ENCODE results near the gene EIF5A2. TPM values are rescaled to one million over a fixed set of nuclear protein-coding genes. Genes with fewer than 3 reads are reported as not detected.
A peak's percentile ranks its signal among the peaks of the same experiment; 100 is the strongest.
"Not testable (repeated sequence)": the region's sequence is repeated elsewhere in the genome, so short reads cannot be mapped to it uniquely, and the experiment has no call there.

Gene EIF5A2
- total and polyA plus RNA-seq, 5 donors = 2.6 to 14.0 (median 10.5) TPM

DNA sequence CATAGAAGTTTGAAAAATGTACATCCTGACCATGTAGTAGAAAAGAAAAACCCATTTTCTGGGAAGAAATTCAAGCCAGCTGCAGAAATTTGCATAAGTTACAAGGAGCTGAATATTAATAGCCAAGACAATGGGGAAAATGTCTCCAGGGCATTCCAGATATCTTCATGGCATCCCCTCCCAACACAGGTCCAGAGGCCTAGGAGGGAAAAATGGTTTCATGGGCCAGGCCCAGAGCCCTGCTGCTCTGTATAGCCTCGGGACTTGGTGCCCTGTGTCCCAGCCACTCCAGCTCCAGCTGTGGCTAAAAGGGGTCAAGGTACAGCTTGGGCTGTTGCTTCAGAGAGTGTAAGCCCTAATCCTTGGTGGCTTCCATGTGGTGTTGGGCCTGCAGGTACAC, 11.2 kb downstream of the EIF5A2 start:
- intact Hi-C loops (cut with DNase I); H3K27me3 ChIP-seq (ENCODE audit: control insufficient read depth, insufficient read depth); DNase-seq; ATAC-seq; H3K4me3 ChIP-seq (ENCODE audit: low read length); H3K27ac ChIP-seq (ENCODE audit: low read length); H3K4me1 ChIP-seq (ENCODE audit: control insufficient read depth, insufficient read depth, low read length); H3K9me3 ChIP-seq (ENCODE audit: control insufficient read depth, low read length): not testable (repeated sequence)
- 91% methylated on average over 1 of the region's 1 CpG for WGBS

- ATAC-seq (no peak), DNase-seq (no peak)
- H3K27ac ChIP-seq (ENCODE audit: low read length) = no peak overlapping the region
- intact Hi-C loops (cut with DNase I) = no loop called here
- WGBS = 88% methylated on average over 1 of the region's 1 CpG
- H3K4me1 ChIP-seq (ENCODE audit: control insufficient read depth, insufficient read depth, low read length) = no peaks in the 10 kb centered on the region
- H3K27me3 ChIP-seq (ENCODE audit: control insufficient read depth, insufficient read depth) = no peaks in the 10 kb centered on the region
- no peaks in the 10 kb centered on the region for H3K9me3 ChIP-seq (ENCODE audit: control insufficient read depth, low read length)
- H3K4me3 ChIP-seq (ENCODE audit: low read length) = no peak overlapping the region
Measured at GRCh38 chr3:170896781-170897180, 11.7 kb downstream of the EIF5A2 start.

GRCh38 chr3:170896333-170896732, 12.1 kb downstream of the EIF5A2 start:
- H3K4me3 ChIP-seq (ENCODE audit: low read length); DNase-seq; H3K27ac ChIP-seq (ENCODE audit: low read length); intact Hi-C loops (cut with DNase I); H3K9me3 ChIP-seq (ENCODE audit: control insufficient read depth, low read length); H3K4me1 ChIP-seq (ENCODE audit: control insufficient read depth, insufficient read depth, low read length); ATAC-seq; H3K27me3 ChIP-seq (ENCODE audit: control insufficient read depth, insufficient read depth): not testable (repeated sequence)
- 90% methylated on average over 6 of the region's 6 CpGs for WGBS

GRCh38 chr3:170893895-170894294, 14.5 kb downstream of the EIF5A2 start:
- Histone ChIP-seq H3K4me1 (ENCODE audit: control insufficient read depth, insufficient read depth, low read length) (no peaks in the 10 kb centered on the region), H3K27me3 (ENCODE audit: control insufficient read depth, insufficient read depth) (no peaks in the 10 kb centered on the region), H3K4me3 (ENCODE audit: low read length) (no peak overlapping the region), H3K9me3 (ENCODE audit: control insufficient read depth, low read length) (no peaks in the 10 kb centered on the region), H3K27ac (ENCODE audit: low read length) (no peak overlapping the region)
- ATAC-seq (no peak), DNase-seq (no peak)
- intact Hi-C loops (cut with DNase I) = no loop called here
- 97% methylated on average over 8 of the region's 8 CpGs for WGBS

- Histone ChIP-seq H3K27me3 (ENCODE audit: control insufficient read depth, insufficient read depth) (no peaks in the 10 kb centered on the region), H3K4me3 (ENCODE audit: low read length) (no peak overlapping the region), H3K9me3 (ENCODE audit: control insufficient read depth, low read length) (no peaks in the 10 kb centered on the region), H3K27ac (ENCODE audit: low read length) (no peak overlapping the region), H3K4me1 (ENCODE audit: control insufficient read depth, insufficient read depth, low read length) (no peaks in the 10 kb centered on the region)
- DNase-seq (no peak), ATAC-seq (no peak)
- 62% methylated on average over 1 of the region's 1 CpG for WGBS
- intact Hi-C loops (cut with DNase I) = no loop called here
Measured at GRCh38 chr3:170889630-170890029, 18.8 kb downstream of the EIF5A2 start.

- no peaks in the 10 kb centered on the region for H3K4me1 ChIP-seq (ENCODE audit: control insufficient read depth, insufficient read depth, low read length)
- ATAC-seq (no peak), DNase-seq (no peak)
- H3K27ac ChIP-seq (ENCODE audit: low read length) = no peak overlapping the region
- H3K9me3 ChIP-seq (ENCODE audit: control insufficient read depth, low read length) = no peaks in the 10 kb centered on the region
- H3K27me3 ChIP-seq (ENCODE audit: control insufficient read depth, insufficient read depth) = no peaks in the 10 kb centered on the region
- intact Hi-C loops (cut with DNase I) = no loop called here
- no peak overlapping the region for H3K4me3 ChIP-seq (ENCODE audit: low read length)
Measured at GRCh38 chr3:170889132-170889531, 19.3 kb downstream of the EIF5A2 start.

DNA sequence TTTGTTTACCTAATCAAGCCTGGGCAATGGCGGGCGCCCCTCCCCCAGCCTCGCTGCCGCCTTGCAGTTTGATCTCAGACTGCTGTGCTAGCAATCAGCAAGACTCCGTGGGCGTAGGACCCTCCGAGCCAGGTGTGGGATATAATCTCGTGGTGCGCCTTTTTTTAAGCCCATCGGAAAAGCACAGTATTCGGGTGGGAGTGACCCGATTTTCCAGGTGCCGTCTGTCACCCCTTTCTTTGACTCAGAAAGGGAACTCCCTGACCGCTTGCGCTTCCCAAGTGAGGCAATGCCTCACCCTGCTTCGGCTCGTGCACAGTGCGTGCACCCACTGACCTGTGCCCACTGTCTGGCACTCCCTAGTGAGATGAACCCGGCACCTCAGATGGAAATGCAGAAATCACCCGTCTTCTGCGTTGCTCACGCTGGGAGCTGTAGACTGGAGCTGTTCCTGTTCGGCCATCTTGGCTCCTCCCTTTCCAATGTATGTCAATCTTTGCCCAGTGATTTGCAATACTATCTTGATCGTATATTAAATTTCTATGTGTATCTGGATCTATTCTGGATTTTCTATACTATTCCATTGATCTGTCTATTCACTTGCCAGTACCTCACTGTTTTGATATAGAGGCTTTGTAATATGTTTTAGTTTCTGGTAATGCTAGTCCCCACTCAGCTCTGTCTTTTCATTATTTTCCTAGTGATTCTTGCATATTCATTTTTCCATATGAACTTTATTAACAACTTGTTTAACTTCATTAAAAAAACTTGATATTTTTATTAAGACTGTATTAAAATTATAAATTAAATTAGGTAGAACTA, 24.1 kb downstream of the EIF5A2 start:
- H3K27me3 ChIP-seq (ENCODE audit: control insufficient read depth, insufficient read depth); H3K4me1 ChIP-seq (ENCODE audit: control insufficient read depth, insufficient read depth, low read length); H3K9me3 ChIP-seq (ENCODE audit: control insufficient read depth, low read length); H3K27ac ChIP-seq (ENCODE audit: low read length); ATAC-seq; DNase-seq; intact Hi-C loops (cut with DNase I); H3K4me3 ChIP-seq (ENCODE audit: low read length): not testable (repeated sequence)
- WGBS = 89% methylated on average over 20 of the region's 24 CpGs

- H3K27ac ChIP-seq (ENCODE audit: low read length); H3K27me3 ChIP-seq (ENCODE audit: control insufficient read depth, insufficient read depth); DNase-seq; ATAC-seq; H3K4me1 ChIP-seq (ENCODE audit: control insufficient read depth, insufficient read depth, low read length); H3K9me3 ChIP-seq (ENCODE audit: control insufficient read depth, low read length); intact Hi-C loops (cut with DNase I); H3K4me3 ChIP-seq (ENCODE audit: low read length): not testable (repeated sequence)
- WGBS = 93% methylated on average over 2 of the region's 5 CpGs
Measured at GRCh38 chr3:170878688-170879087, 29.7 kb downstream of the EIF5A2 start.

- intact Hi-C loops (cut with DNase I); DNase-seq; H3K4me3 ChIP-seq (ENCODE audit: low read length); H3K9me3 ChIP-seq (ENCODE audit: control insufficient read depth, low read length); ATAC-seq; H3K27me3 ChIP-seq (ENCODE audit: control insufficient read depth, insufficient read depth); H3K4me1 ChIP-seq (ENCODE audit: control insufficient read depth, insufficient read depth, low read length); H3K27ac ChIP-seq (ENCODE audit: low read length): not testable (repeated sequence)
- WGBS = 91% methylated on average over 6 of the region's 6 CpGs
Measured at GRCh38 chr3:170877311-170877710, 31.1 kb downstream of the EIF5A2 start.

GRCh38 chr3:170876537-170876936, 31.9 kb downstream of the EIF5A2 start:
- Histone ChIP-seq H3K27ac (ENCODE audit: low read length) (no peak overlapping the region), H3K4me3 (ENCODE audit: low read length) (no peak overlapping the region), H3K27me3 (ENCODE audit: control insufficient read depth, insufficient read depth) (no peaks in the 10 kb centered on the region), H3K4me1 (ENCODE audit: control insufficient read depth, insufficient read depth, low read length) (no peaks in the 10 kb centered on the region), H3K9me3 (ENCODE audit: control insufficient read depth, low read length) (no peaks in the 10 kb centered on the region)
- 90% methylated on average over 2 of the region's 2 CpGs for WGBS
- intact Hi-C loops (cut with DNase I) = no loop called here
- no peak for DNase-seq
- ATAC-seq = no peak

DNA sequence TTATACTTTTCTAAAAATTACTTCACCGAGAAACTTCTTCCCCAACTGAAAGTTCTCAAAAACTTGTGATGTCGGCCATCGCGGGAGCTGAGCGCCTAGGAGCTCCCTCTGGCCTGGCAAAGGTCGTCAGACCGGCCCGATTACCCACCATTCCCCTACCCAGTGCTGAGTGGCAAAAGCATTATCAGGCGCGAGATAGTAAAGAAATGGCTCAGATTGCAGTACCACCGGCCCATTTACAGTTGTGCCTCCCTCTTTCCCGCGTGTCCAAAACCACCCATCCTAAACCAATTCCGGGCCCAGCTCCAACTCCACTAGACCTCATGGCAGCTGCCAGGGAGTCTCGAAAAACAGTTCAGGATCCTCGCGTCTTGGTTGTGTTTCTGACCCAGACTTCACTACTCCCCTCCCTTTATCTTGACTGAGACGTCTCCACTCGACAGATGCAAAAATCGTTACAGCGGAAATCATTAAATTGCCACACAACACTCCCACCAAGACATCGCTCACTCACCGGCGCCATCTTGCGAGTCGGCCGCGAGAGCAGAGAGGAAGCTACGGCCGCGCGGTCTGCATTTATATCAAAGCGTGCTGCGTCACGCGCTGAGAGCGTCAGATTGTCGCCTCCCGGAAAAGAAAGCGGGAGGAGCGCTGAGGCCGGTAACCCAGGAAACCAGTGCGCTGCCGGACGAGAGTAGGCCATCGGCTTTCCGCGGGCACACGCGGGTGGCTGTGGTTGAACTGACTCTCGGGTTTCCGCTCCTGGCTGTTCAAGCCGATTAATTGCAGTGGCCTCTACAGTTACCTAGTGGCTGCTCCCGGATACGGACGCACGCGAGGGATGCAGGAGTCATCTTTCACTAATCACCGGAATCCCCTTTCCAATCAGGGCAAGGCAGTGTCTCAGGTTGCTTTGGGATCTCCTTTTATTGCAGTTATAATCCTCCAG, 38.5 kb downstream of the EIF5A2 start, which contains the start of gene RPL22L1:
TSS of gene RPL22L1 (minus strand) at position 551 of the 949 bp plus-strand sequence. CDS start at position 523, 28 bp downstream.
- peak within 1 kb of the TSS; percentile 96 for H3K27ac ChIP-seq (ENCODE audit: low read length)
- DNase-seq = peak; percentile 95 to 98 (median 97)
- peak; percentile 99 for ATAC-seq
- WGBS = under 1% methylated on average over 59 of the region's 59 CpGs
- H3K4me3 ChIP-seq (ENCODE audit: low read length) = peak within 1 kb of the TSS; percentile 89
- no peaks in the 10 kb centered on the region for H3K27me3 ChIP-seq (ENCODE audit: control insufficient read depth, insufficient read depth)
- H3K9me3 ChIP-seq (ENCODE audit: control insufficient read depth, low read length) = no peaks in the 10 kb centered on the region
- intact Hi-C loops (cut with DNase I) = no loop called here
- H3K4me1 ChIP-seq (ENCODE audit: control insufficient read depth, insufficient read depth, low read length) = peaks cover 4% of the 10 kb centered on the region
